PFSK-1 (cell line): Measurements from ENCODE around the gene KCNIP4.

Source experiments
- FOXP2 ChIP-seq: optimal IDR thresholded peaks from 2 replicates; pipeline ENCODE3; 2011; ENCODE audit warnings: borderline replicate concordance, control low read depth, inconsistent platforms; ENCODE audit not compliant: insufficient read depth; ENCODE audit errors: extremely low read length, extremely low read depth
- POLR2AphosphoS5 ChIP-seq: IDR thresholded peaks from 2 replicates; pipeline ENCODE4 v1.6.1; 2012; ENCODE audit warnings: low read depth, mild to moderate bottlenecking, control low read depth, low read length, moderate library complexity
- REST ChIP-seq, 2 experiments: IDR thresholded peaks; 2 replicates each; pipeline versions ENCODE4 v1.6.1 to v1.8.0; 2011 to 2012; ENCODE audit warnings: low read depth in 2 of 2, low read length in 2 of 2, control low read depth in 1 of 2, inconsistent platforms in 1 of 2, mild to moderate bottlenecking in 1 of 2, moderate library complexity in 1 of 2; ENCODE audit not compliant: insufficient read depth in 1 of 2
- SIN3A ChIP-seq: IDR thresholded peaks from 2 replicates; pipeline ENCODE4 v1.6.1; 2012; ENCODE audit warnings: mild to moderate bottlenecking, low read length, moderate library complexity, borderline replicate concordance; ENCODE audit not compliant: insufficient read depth
- TAF1 ChIP-seq: IDR thresholded peaks from 2 replicates; pipeline ENCODE4 v1.6.1; 2012; ENCODE audit warnings: low read length, control low read depth, borderline replicate concordance; ENCODE audit not compliant: insufficient read depth

The KCNIP4 gene

GRCh38 chr4:21960793-21961192, 12.2 kb upstream of the KCNIP4 start:
- TF ChIP-seq FOXP2 (no peak), TAF1 (no peak), REST (IDR thresholded peaks at IDR 0.05; ENCODE audit: insufficient read depth in 1 of 2, low read depth in 2 of 2, low read length in 2 of 2) (no peak), SIN3A (no peak), POLR2AphosphoS5 (no peak)

GRCh38 chr4:21954916-21955315, 6.3 kb upstream of the KCNIP4 start:
- no peak for TF ChIP-seq POLR2AphosphoS5
- no peak for TF ChIP-seq FOXP2
- no peak for TF ChIP-seq TAF1
- no peak for TF ChIP-seq SIN3A

- no peak for TF ChIP-seq SIN3A
- TF ChIP-seq FOXP2, result no peak
- no peak for TF ChIP-seq TAF1
- TF ChIP-seq POLR2AphosphoS5, result no peak
- no peak for TF ChIP-seq REST (IDR thresholded peaks at IDR 0.05; ENCODE audit: insufficient read depth in 1 of 2, low read depth in 2 of 2, low read length in 2 of 2)
Observed at GRCh38 chr4:21953653-21954052, 5.1 kb upstream of the KCNIP4 start.

- TF ChIP-seq TAF1 (no peak), SIN3A (no peak), FOXP2 (no peak), POLR2AphosphoS5 (no peak), REST (IDR thresholded peaks at IDR 0.05; ENCODE audit: insufficient read depth in 1 of 2, low read depth in 2 of 2, low read length in 2 of 2) (no peak)
Observed at GRCh38 chr4:21952549-21952948, 4.0 kb upstream of the KCNIP4 start.

GRCh38 chr4:21949073-21949457, 493 bp upstream of the KCNIP4 start:
- no peak for TF ChIP-seq TAF1
- no peak for TF ChIP-seq POLR2AphosphoS5
- TF ChIP-seq FOXP2, result no peak
- TF ChIP-seq REST (IDR thresholded peaks at IDR 0.05; ENCODE audit: insufficient read depth in 1 of 2, low read depth in 2 of 2, low read length in 2 of 2), result no peak
- no peak for TF ChIP-seq SIN3A
